ENCODE results near the gene TRIOBP.

DNA sequence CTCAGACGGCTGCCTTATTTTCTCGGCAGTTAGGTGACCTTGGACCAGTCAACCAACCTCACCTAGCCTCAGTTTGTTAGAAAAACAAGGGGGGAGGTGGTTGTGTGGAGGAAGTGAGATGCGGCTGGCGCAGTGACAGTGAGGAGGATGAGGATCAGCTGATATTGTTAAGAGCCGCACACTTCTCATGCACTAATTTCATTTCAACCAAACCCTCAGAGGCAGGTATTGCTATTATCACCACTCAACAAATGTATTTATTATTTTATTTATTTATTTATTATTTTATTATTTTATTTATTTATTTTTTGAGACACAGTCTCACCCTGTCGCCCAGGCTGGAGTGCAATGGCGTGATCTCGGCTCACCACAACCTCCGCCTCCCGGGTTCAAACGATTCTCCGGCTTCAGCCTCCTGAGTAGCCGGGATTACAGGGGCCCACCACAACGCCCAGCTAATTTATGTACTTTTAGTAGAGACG is 19.3 kb upstream of the TRIOBP start:
- no peak for TF ChIP-seq POLR2A (IDR thresholded peaks at IDR 0.05; ENCODE audit: low read depth, low read length)
- TF ChIP-seq POLR2AphosphoS5 (IDR thresholded peaks at IDR 0.05; ENCODE audit: low read depth, low read length): no peak
- TF ChIP-seq PAX5 (IDR thresholded peaks at IDR 0.05; ENCODE audit: insufficient read depth, low read length, severe bottlenecking): no peak
- no peak for TF ChIP-seq TAF1 (IDR thresholded peaks at IDR 0.05; ENCODE audit: low read depth, low read length)
- no peak for TF ChIP-seq POU2F2 (IDR thresholded peaks at IDR 0.05; ENCODE audit: low read depth, low read length)
- TF ChIP-seq SPI1 (IDR thresholded peaks at IDR 0.05; ENCODE audit: low read depth, low read length): peak; percentile 63; the same call in 1 of the 2 replicates
